ENCODE data around the gene CLASP2.

DNA sequence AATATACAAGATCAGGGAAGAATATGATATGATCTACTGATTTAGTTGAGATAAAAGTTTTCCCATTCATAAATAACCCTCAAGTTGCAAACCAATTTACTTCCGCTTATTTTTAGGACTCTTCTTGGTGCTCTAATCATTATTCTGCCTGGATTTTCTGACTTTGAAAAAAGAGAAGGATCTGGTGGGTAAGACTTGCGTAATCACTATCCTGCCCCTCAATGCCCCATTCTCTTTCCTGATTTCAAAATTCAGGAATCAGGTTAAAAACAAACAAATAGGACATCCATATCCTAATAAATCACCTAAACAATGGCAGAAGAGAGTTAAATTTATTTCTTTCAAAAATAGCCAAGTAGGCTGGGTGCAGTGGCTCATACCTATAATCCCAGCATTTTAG lies 127.5 kb downstream of the CLASP2 start:
- TF ChIP-seq, protein P1, sequence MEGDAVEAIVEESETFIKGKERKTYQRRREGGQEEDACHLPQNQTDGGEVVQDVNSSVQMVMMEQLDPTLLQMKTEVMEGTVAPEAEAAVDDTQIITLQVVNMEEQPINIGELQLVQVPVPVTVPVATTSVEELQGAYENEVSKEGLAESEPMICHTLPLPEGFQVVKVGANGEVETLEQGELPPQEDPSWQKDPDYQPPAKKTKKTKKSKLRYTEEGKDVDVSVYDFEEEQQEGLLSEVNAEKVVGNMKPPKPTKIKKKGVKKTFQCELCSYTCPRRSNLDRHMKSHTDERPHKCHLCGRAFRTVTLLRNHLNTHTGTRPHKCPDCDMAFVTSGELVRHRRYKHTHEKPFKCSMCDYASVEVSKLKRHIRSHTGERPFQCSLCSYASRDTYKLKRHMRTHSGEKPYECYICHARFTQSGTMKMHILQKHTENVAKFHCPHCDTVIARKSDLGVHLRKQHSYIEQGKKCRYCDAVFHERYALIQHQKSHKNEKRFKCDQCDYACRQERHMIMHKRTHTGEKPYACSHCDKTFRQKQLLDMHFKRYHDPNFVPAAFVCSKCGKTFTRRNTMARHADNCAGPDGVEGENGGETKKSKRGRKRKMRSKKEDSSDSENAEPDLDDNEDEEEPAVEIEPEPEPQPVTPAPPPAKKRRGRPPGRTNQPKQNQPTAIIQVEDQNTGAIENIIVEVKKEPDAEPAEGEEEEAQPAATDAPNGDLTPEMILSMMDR (conservative IDR thresholded peaks at IDR 0.05): no peak
- no peak for TF ChIP-seq EZH2 (IDR thresholded peaks at IDR 0.05; ENCODE audit: low read depth)
